Measurements from ENCODE around the gene PRPF40A. TPM values are rescaled to one million over a fixed set of nuclear protein-coding genes. Genes with fewer than 3 reads are reported as not detected.
A peak's percentile ranks its signal among the peaks of the same experiment; 100 is the strongest.

Gene PRPF40A
- total RNA-seq, 1 experiment from 2014 or later, result 179 TPM

DNA sequence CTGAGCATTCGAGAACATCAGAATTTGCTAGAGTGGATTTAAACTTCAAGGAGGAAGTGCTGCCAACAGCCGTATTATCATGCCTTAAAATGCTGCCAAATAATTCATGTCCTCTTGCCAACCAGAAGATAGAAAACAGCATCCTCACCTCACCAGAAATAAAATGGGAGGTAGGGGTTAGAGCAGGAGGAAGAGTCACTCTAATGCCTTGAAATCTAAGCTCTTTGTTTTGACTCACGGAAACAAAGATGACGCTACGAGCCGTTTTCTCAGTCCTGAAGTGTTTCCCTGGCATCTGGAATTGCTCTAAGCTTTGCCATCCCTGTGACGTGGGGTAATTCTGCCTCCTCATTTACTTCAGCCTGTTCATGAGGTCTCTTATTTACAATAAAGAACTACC lies 97.1 kb downstream of the PRPF40A start:
- DNase-seq (ENCODE audit: low read depth), result no peak

DNA sequence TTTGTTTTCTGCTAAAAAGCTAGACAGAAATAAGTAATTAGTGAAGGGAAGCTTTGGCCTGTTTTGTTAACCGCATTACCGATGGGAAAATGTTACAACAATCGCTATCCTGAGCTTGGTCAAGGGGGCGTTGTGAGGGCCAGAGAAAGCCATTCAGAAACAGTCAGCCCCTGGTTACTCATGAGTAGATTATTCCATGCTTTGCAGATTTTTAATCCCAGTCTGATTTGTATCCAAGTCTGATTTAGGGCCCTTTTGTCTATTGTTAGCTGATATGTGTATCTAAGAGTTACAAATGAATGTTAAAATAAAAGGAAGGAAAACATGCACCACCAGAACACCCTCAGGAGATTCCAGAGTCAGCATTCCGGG lies 99.1 kb downstream of the PRPF40A start:
- DNase-seq (ENCODE audit: low read depth), result no peak

DNA sequence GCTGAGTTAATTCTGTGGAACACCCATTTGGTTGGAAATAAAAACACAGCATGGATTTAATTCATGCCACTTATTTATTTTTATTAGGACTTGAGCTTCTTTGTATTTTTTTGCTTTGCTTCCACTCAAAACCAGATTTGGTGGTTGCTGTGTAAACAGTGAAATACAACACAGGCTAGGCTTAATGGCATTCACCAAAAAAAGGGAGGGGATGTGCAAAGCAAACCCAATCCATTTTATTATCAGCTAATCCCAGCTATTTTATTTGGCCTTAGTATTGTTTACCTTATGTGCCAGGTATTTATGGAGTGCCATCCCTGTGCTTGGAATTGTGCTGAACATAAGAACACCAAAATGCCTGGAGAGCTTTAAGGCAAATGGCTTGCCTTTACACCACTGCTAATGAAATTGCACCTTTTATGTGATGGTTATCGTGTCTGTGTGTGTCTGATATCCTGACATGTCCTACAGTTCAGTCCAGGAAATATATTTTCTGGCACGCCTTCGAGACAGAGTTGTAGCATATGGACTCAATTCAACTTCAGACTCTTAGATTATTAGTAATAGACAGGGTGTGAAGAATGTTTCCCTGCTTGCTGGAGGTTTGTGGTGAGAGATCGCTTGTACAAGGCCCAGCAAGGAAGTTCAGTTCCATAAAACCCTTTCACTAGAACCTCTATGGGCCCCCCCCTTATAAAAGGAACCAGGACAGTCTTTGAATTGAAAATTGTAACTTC lies 99.6 kb downstream of the PRPF40A start:
- DNase-seq (ENCODE audit: low read depth), result no peak

DNA sequence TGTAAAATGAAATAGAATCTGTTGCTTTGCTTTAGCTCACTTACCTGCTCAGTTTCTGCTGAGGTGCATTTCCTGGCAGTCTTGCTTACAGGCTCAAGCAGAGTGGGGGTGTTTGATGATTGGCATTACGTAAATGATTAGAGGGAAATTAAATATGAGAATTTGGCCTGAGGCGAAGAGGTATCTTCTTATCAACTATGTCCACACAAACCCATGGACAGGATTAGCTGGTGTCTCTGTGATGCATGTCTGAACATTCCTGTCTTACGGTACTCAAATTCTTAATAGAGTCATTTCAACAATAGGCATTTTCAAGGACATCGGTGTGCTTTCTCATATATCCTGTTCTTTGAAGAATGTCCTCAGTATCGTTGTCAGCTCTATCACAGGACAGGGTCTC lies 102.1 kb downstream of the PRPF40A start:
- no peak for DNase-seq (ENCODE audit: low read depth)

DNA sequence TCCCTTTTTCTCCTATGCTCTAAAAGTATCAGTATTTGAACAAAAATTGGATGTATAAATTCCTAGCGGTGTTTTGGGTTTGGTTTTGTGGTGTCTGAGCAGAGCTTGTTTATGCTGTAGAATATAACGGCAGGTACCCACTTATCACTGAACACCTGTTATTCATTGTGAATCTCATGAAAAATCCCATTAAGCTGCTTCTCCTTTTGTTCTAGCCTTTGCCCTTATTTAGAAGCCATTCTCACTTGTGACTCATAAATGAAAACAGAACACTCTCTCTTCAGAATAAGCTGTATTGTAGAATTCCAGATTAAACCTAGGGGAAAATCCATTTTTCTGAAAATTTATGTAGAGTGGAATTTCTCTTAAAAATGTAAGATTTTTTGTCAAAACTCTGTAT lies 104.0 kb downstream of the PRPF40A start:
- no peak for DNase-seq (ENCODE audit: low read depth)

DNA sequence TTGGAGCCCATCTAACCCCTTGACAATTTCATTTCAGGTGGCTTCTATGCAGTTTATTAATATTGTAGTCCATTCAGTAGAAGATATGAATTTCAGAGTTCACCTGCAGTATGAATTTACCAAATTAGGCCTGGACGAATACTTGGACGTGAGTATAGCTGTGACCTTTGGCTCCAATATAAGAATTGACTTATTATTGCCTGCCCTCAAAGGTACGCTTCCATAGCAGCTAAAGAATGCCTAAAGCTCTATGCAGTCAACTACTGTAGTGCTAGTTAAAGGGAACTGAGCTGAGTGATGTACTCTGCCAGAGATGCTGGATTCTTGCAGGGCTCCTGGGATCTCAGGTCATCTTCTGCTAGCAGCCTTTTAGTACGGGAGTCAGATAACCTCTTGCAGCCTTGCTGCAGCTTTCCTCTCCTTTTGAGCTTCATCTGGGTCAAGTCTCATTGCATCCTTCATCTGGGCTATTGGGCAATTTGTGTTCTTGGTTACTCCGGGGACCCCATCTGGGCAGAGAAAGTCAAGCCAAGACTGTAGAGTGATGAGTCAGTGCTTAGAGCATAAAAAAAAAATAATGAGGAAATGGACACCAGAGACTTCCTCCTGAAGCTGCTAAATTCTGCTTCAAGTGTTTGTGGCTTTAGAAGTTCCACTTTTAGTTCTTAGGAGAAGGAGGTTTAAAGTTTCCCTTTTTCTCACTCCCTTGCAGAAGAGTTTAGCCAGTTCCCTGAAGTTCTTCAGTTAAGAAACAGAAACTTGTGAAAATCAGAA lies 105.6 kb downstream of the PRPF40A start:
- DNase-seq (ENCODE audit: low read depth), result peak; percentile 53

DNA sequence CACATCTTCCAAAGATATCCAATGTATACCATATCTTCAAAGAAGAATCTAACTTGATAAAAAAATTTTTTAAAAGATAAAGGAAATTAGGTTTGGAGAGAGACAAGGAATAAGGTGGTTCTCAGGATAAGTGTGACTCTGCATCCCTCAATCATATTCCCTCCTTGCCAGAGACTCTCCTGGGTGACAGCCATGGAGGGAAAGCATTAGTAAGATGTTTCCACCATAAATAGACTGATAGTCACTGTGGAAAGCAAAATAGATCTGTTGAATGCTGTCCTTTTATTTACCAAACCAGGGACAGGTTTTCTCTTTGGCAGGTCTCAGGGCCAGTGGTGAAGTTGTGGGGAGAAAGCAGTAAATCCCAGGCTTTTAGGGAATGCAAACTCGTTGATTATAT lies 107.6 kb downstream of the PRPF40A start:
- no peak for DNase-seq (ENCODE audit: low read depth)

DNA sequence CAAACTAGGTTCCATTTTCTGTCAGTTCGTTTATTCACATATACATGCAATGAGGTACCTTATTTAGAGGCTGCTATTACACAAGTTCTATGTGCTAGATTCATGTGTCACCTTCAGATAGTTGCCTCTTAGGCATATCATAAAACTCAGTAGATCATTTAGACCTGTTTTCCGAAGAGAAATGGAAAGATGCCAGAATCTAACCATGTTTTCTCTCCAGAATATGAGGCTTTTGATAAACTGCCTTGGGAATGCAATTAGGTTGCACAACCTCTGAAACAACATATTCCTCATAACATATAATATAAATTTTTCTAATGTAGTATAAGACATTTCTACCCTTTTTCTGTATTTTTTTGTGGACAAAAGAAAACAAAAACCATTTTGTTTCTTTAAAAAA lies 108.1 kb downstream of the PRPF40A start:
- no peak for DNase-seq (ENCODE audit: low read depth)

DNA sequence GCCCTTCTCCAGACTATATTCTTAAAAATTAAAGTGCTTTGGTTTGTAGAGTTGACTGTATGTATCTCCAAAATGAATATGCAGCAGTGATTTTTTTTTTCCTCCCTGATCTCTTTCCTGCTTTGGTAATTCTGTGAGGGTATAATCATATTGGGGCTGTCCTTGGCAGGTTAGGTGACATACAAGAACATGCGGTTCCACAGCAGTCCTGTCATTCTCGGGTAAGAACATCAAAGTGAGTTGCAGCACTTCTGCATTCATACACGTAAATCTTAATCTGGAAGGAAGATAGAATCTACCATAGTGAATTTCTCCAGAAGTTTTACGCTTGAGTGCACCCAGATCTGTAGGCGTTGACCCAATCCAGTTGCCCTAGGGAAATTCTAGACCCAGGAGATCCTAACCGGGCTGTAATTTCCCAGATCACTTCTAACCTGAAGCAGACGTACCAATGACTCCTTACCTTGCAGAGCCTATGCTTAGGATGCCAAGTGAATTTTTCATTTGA lies 109.4 kb downstream of the PRPF40A start:
- no peak for DNase-seq (ENCODE audit: low read depth)

DNA sequence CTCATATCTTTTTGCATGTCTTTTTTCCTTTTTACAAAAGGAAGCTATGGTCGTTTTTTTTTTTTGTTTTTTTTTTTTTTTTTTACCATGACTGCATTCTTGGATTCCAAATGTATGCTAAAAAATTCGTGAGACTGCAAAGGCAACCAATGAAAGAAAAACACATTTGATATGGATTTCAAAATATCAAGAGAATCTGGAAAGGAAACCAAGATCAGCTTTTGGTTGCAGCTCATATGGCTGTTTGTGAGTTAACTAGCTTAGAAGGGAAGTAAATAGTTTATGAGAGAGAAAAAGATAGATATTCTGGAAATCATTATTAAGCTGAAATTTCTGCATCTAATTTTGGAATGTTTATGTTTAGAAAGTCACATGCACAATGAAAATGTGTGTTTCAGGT lies 110.3 kb downstream of the PRPF40A start:
- no peak for DNase-seq (ENCODE audit: low read depth)

DNA sequence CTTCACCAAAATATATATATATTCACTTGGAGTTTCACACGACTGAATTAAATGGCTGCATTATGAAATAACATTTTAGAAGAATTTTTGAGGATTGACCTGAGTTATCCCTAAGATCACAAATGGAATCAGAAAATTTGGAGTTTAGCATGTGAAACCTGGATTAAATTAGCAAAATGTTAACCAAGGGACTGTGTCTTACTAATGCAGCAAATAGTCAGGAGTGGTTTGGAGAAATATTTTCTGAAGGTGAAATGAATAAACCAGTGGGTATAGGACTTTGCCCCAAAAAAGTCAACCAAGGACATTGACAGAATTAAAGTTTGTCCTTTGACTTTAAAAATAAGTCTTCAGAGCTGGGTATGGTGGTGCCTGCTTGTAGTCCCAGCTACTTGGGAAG lies 111.2 kb downstream of the PRPF40A start:
- DNase-seq (ENCODE audit: low read depth), result no peak

DNA sequence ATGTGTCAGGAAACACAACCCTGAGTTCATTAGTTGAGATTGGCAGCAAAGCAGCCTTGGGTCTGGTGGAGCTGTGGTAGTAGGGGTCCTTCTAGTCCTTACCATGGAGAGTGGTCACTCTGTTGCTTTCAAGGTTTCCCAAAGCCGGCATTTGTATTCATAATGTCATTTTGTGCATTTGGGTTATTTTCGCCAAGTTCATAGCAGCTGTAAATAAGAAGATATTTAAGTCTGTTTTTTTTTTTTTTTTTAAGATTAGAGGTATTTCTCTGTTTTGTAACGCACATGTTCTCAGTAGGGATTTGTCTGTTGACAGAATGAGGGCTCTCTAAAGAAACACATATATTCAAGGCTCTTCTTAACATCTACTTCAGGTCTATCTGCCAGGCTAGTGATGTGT lies 114.1 kb downstream of the PRPF40A start:
- DNase-seq (ENCODE audit: low read depth), result no peak

DNA sequence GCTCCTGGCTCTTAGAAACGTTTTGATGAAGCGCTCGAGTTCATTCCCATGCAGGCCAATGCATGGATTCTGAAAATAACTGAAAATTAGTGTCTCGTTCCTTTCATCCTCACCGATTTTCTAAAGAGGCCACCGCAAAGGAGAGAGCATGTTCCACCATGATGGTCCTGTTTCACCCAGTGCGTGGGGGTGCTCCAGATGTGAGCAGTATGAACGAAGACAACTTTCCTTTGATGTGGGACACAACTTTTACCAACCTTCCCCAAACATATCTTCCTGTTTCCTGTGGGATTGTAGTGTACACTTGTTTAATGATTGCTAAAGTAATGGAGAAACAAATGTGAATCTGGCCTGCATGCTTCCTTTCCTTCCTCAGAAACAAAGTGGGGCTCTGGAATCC lies 114.5 kb downstream of the PRPF40A start:
- no peak for DNase-seq (ENCODE audit: low read depth)

Other genes starting within 250 kb of the PRPF40A start
- gene ARL6IP6, start 1.2 kb upstream of the PRPF40A start, total RNA-seq (2014; rRNA removed; shearing (Covaris generic)), result 37.3 and 44.8 TPM in 2 replicates